AG20443 (cell line): Measurements from ENCODE around the gene DNAJC15.
A peak's percentile ranks its signal among the peaks of the same experiment; 100 is the strongest.
"Not testable (repeated sequence)": the region's sequence is repeated elsewhere in the genome, so short reads cannot be mapped to it uniquely, and the experiment has no call there.

ENCODE experiments used
- DNase-seq: peaks from one replicate; pipeline ENCODE4 v3.0.0; 2012; ENCODE audit warnings: low spot score, mixed read lengths

DNAJC15 gene

GRCh38 chr13:43003729-43004128 is 19.7 kb upstream of the DNAJC15 start:
- DNase-seq: no peak

- no peak for DNase-seq
Measured at GRCh38 chr13:43005460-43006236, 17.7 kb upstream of the DNAJC15 start.

- DNase-seq: no peak
Measured at GRCh38 chr13:43006893-43007631, 16.3 kb upstream of the DNAJC15 start.

- no peak for DNase-seq
Measured at GRCh38 chr13:43008596-43008995, 14.8 kb upstream of the DNAJC15 start.

- peak; percentile 25 for DNase-seq
Measured at GRCh38 chr13:43009506-43009905, 13.9 kb upstream of the DNAJC15 start.

- DNase-seq: no peak
Measured at GRCh38 chr13:43014162-43014561, 9.2 kb upstream of the DNAJC15 start.

- no peak for DNase-seq
Measured at GRCh38 chr13:43016226-43016625, 7.2 kb upstream of the DNAJC15 start.

GRCh38 chr13:43019811-43020210 is 3.6 kb upstream of the DNAJC15 start:
- DNase-seq: no peak

- DNase-seq: no peak
Measured at GRCh38 chr13:43020794-43021193, 2.6 kb upstream of the DNAJC15 start.

- no peak for DNase-seq
Measured at GRCh38 chr13:43021926-43022670, 1.3 kb upstream of the DNAJC15 start.

GRCh38 chr13:43022934-43023288 is 475 bp upstream of the DNAJC15 start:
- DNase-seq: no peak

GRCh38 chr13:43026262-43026661 is 2.9 kb downstream of the DNAJC15 start:
- DNase-seq: no peak

- DNase-seq: no peak
Measured at GRCh38 chr13:43030548-43030947, 7.2 kb downstream of the DNAJC15 start.

- no peak for DNase-seq
Measured at GRCh38 chr13:43031881-43032280, 8.5 kb downstream of the DNAJC15 start.

GRCh38 chr13:43033038-43033437 is 9.7 kb downstream of the DNAJC15 start:
- DNase-seq: no peak

GRCh38 chr13:43036351-43037250 is 13.2 kb downstream of the DNAJC15 start:
- no peak for DNase-seq

GRCh38 chr13:43039966-43040365 is 16.6 kb downstream of the DNAJC15 start:
- DNase-seq: no peak

GRCh38 chr13:43040581-43041368 is 17.4 kb downstream of the DNAJC15 start:
- not testable (repeated sequence) for DNase-seq

- no peak for DNase-seq
Measured at GRCh38 chr13:43041369-43041921, 18.1 kb downstream of the DNAJC15 start.

- no peak for DNase-seq
Measured at GRCh38 chr13:43042410-43042921, 19.1 kb downstream of the DNAJC15 start.
